H1 (cell line): ENCODE results near the gene JOSD2. TPM values are rescaled to one million over a fixed set of nuclear protein-coding genes. Genes with fewer than 3 reads are reported as not detected.

ENCODE experiments used
- CTCF ChIA-PET: fragments of 300-600 bp; sonication (Branson Sonifier 250); formaldehyde crosslinking; loops from one replicate; lab custom pipeline; 2021; ENCODE audit not compliant: partially characterized antibody; lab: Charles Lee
- POLR2A ChIA-PET: fragments of 300-600 bp; sonication (Branson Sonifier 250); formaldehyde crosslinking; loops from one replicate; lab custom pipeline; 2021; ENCODE audit warnings: inconsistent platforms; ENCODE audit not compliant: partially characterized antibody; lab: Charles Lee
- DNase-seq, 2 experiments: peaks; one replicate each; pipeline versions ENCODE4 v3.0.0 to v3.0.0-alpha.2; 2010 to 2022; ENCODE audit warnings: low spot score in 2 of 2, low read depth in 1 of 2, mixed read lengths in 1 of 2
- FAIRE-seq: peaks from 2 replicates; lab custom pipeline; 2011; peaks lifted over from hg19 to GRCh38; lab: Jason Lieb, UNC
- H2AFZ ChIP-seq: 2 replicates; pipeline ENCODE4 v1.8.1; 2012; ENCODE audit warnings: low read length, inconsistent platforms
- H2AK5ac ChIP-seq: 2 replicates; pipeline ENCODE4 v1.6.1; 2013; ENCODE audit warnings: low read depth, low read length
- H2BK120ac ChIP-seq: replicated peaks from 2 replicates; pipeline ENCODE3; 2013; ENCODE audit warnings: low read depth, low read length, inconsistent platforms
- H2BK12ac ChIP-seq: 2 replicates; pipeline ENCODE4 v1.6.1; 2013; ENCODE audit warnings: low read depth, low read length
- H2BK15ac ChIP-seq: 2 replicates; pipeline ENCODE4 v1.6.1; 2013; ENCODE audit warnings: low read length
- H2BK20ac ChIP-seq: 2 replicates; pipeline ENCODE4 v1.6.1; 2013; ENCODE audit warnings: low read length
- H2BK5ac ChIP-seq: 2 replicates; pipeline ENCODE4 v1.6.1; 2013; ENCODE audit warnings: low read depth, low read length
- H3K14ac ChIP-seq: 2 replicates; pipeline ENCODE4 v1.6.1; 2013; ENCODE audit warnings: inconsistent platforms; ENCODE audit not compliant: insufficient read length
- H3K18ac ChIP-seq: 2 replicates; pipeline ENCODE4 v1.6.1; 2013; ENCODE audit warnings: low read length; ENCODE audit errors: extremely low read depth
- H3K23ac ChIP-seq: 2 replicates; pipeline ENCODE4 v1.6.1; 2013; ENCODE audit warnings: inconsistent platforms; ENCODE audit not compliant: insufficient read length
- H3K23me2 ChIP-seq: 2 replicates; pipeline ENCODE4 v1.6.1; 2013; ENCODE audit warnings: low read depth, low read length
- H3K27ac ChIP-seq: 2 replicates; pipeline ENCODE4 v1.6.1; 2011; ENCODE audit warnings: low read depth, low read length, inconsistent platforms
- H3K27me3 ChIP-seq, 4 experiments: replicated peaks in 1 of 4; 1 replicate in 1 of 4; 2 replicates in 3 of 4; pipeline versions ENCODE4 v1.6.1 to v1.8.1; 2011 to 2013; ENCODE audit warnings: low read length in 3 of 4, mild to moderate bottlenecking in 3 of 4, inconsistent platforms in 2 of 4, mixed read lengths in 2 of 4, moderate library complexity in 1 of 4; ENCODE audit not compliant: control insufficient read depth in 3 of 4, insufficient read depth in 3 of 4; ENCODE audit errors: extremely low read depth in 1 of 4
- H3K36me3 ChIP-seq, 4 experiments: 2 replicates each; pipeline versions ENCODE4 v1.6.1 to v1.8.1; 2011 to 2013; ENCODE audit warnings: mild to moderate bottlenecking in 4 of 4, low read length in 3 of 4, moderate library complexity in 2 of 4, control low read depth in 1 of 4, inconsistent platforms in 1 of 4; ENCODE audit not compliant: insufficient read depth in 4 of 4, control insufficient read depth in 2 of 4
- H3K4ac ChIP-seq: replicated peaks from 2 replicates; pipeline ENCODE3; 2013; ENCODE audit warnings: low read length, low read depth, mixed read lengths, inconsistent platforms; ENCODE audit not compliant: insufficient read length
- H3K4me1 ChIP-seq, 4 experiments: replicated peaks in 1 of 4; 1 replicate in 1 of 4; 2 replicates in 3 of 4; pipeline versions ENCODE4 v1.6.1 to v1.8.1; 2011 to 2013; ENCODE audit warnings: low read length in 3 of 4, inconsistent platforms in 2 of 4, mixed read lengths in 1 of 4; ENCODE audit not compliant: insufficient read depth in 4 of 4, control insufficient read depth in 3 of 4
- H3K4me2 ChIP-seq, 2 experiments: 2 replicates each; pipeline versions ENCODE4 v1.6.1 to v1.8.1; 2011 to 2013; ENCODE audit warnings: low read depth in 2 of 2, low read length in 2 of 2, control low read depth in 1 of 2, inconsistent platforms in 1 of 2, mild to moderate bottlenecking in 1 of 2; ENCODE audit not compliant: insufficient read depth in 1 of 2
- H3K4me3 ChIP-seq, 4 experiments: fragments of 200-600, 300-600 bp in 1 of 4; sonication (generic), shearing (Covaris generic), sonication (Bioruptor Twin) in 1 of 4; 2 replicates each; pipeline versions ENCODE4 v1.5.1 to v1.8.1; 2011 to 2016; ENCODE audit warnings: low read length in 4 of 4, low read depth in 3 of 4, control low read depth in 2 of 4, inconsistent platforms in 2 of 4, mild to moderate bottlenecking in 2 of 4, mixed read lengths in 1 of 4, moderate library complexity in 1 of 4; ENCODE audit not compliant: insufficient read depth in 2 of 4; ENCODE audit errors: extremely low read depth in 1 of 4
- H3K56ac ChIP-seq: replicated peaks from 2 replicates; pipeline ENCODE3; 2013; ENCODE audit warnings: low read depth, mild to moderate bottlenecking, mixed read lengths, low read length, inconsistent platforms; ENCODE audit not compliant: insufficient read length
- H3K79me1 ChIP-seq: 2 replicates; pipeline ENCODE4 v1.6.1; 2013; ENCODE audit warnings: low read depth, low read length, control low read depth
- H3K79me2 ChIP-seq, 2 experiments: 2 replicates each; pipeline versions ENCODE4 v1.6.1 to v1.8.1; 2012 to 2013; ENCODE audit warnings: low read length in 2 of 2, mild to moderate bottlenecking in 2 of 2, inconsistent platforms in 1 of 2; ENCODE audit not compliant: insufficient read depth in 2 of 2, control insufficient read depth in 1 of 2
- H3K9ac ChIP-seq, 4 experiments: replicated peaks in 1 of 4; 1 replicate in 1 of 4; 2 replicates in 3 of 4; pipeline versions ENCODE4 v1.6.1 to v1.8.1; 2011 to 2013; ENCODE audit warnings: low read depth in 3 of 4, low read length in 3 of 4, control low read depth in 2 of 4, mild to moderate bottlenecking in 2 of 4, moderate library complexity in 2 of 4, inconsistent platforms in 1 of 4; ENCODE audit errors: extremely low read depth in 1 of 4
- H3K9me3 ChIP-seq, 2 experiments: 2 replicates each; pipeline versions ENCODE4 v1.6.1 to v1.8.1; 2012 to 2013; ENCODE audit warnings: mild to moderate bottlenecking in 2 of 2, moderate library complexity in 2 of 2, control low read depth in 1 of 2, inconsistent platforms in 1 of 2, low read depth in 1 of 2, low read length in 1 of 2, mixed read lengths in 1 of 2; ENCODE audit not compliant: insufficient read depth in 2 of 2
- H4K20me1 ChIP-seq, 2 experiments: replicated peaks in 1 of 2; 2 replicates each; pipeline versions ENCODE3 to v1.8.1; 2011 to 2013; ENCODE audit warnings: inconsistent platforms in 2 of 2, low read length in 2 of 2, mild to moderate bottlenecking in 1 of 2; ENCODE audit not compliant: insufficient read depth in 2 of 2, control insufficient read depth in 1 of 2
- H4K5ac ChIP-seq: 2 replicates; pipeline ENCODE4 v1.6.1; 2013; ENCODE audit warnings: low read length, low read depth, mixed read lengths, inconsistent platforms; ENCODE audit not compliant: insufficient read length
- H4K8ac ChIP-seq: 2 replicates; pipeline ENCODE4 v1.8.0; 2013; ENCODE audit warnings: mild to moderate bottlenecking, moderate library complexity, low read length, inconsistent platforms; ENCODE audit not compliant: insufficient read depth; ENCODE audit errors: extremely low read depth
- H4K91ac ChIP-seq: replicated peaks from 2 replicates; pipeline ENCODE3; 2013; ENCODE audit warnings: low read length, mixed read lengths, inconsistent platforms; ENCODE audit not compliant: insufficient read length
- ASH2L ChIP-seq: fragments of 200-600, 300-600 bp; sonication (generic); IDR thresholded peaks from one replicate; pipeline ENCODE4 v1.7.1; 2017; ENCODE audit warnings: low read length
- ATF3 ChIP-seq: IDR thresholded peaks from 2 replicates; pipeline ENCODE4 v1.6.1; 2011; ENCODE audit warnings: low read depth, mild to moderate bottlenecking, low read length; ENCODE audit not compliant: insufficient read depth
- SIRT6 ChIP-seq: IDR thresholded peaks from one replicate; pipeline ENCODE4 v1.7.1; 2012; ENCODE audit warnings: low read length, inconsistent platforms
- TAF1 ChIP-seq: IDR thresholded peaks from 2 replicates; pipeline ENCODE4 v1.6.1; 2011; ENCODE audit warnings: mild to moderate bottlenecking, low read depth, low read length
- WGBS, 2 experiments: shearing (Covaris generic) in 1 of 2; methylation state at CpG; one replicate each; pipeline versions ENCODE4 v1.1.6 to v1.1.7; 2013 to 2015; ENCODE audit warnings: low lambda C conversion rate in 2 of 2, mixed read lengths in 2 of 2, inconsistent platforms in 1 of 2, low coverage in 1 of 2, missing lambda C conversion rate in 1 of 2; ENCODE audit not compliant: insufficient replicate concordance in 2 of 2, insufficient coverage in 1 of 2, insufficient read length in 1 of 2; ENCODE audit errors: extremely low coverage in 1 of 2, missing lambda C conversion rate in 1 of 2; 5-methylcytosine and 5-hydroxymethylcytosine counted together
- polyA plus RNA-seq, 7 experiments: library from polyadenylated mRNA; depleted of rRNA in 3 of 7; stranded (reverse) in 5 of 7; unstranded in 2 of 7; fragments of >200 nt in 5 of 7; fragments of 200-250 nt in 2 of 7; gene quantifications; 1 replicate in 5 of 7; 2 replicates in 1 of 7; 4 replicates in 1 of 7; pipeline versions ENCODE4 v1.2.1 to v1.2.3, GENCODE V29; 2011 to 2013; ENCODE audit warnings: missing spikeins in 2 of 7, mixed read lengths in 2 of 7
- total RNA-seq: library from RNA; stranded (reverse); fragmentation: NEBNext Ultra II Directional; extraction: Animal tissue kit (Norgen Biotek cat#: 25700); gene quantifications from 2 replicates; pipeline ENCODE4 v1.2.1, GENCODE V29; 2021

JOSD2 gene
- total and polyA plus RNA-seq, 2 of the 8 experiments (the other 6 are each of a cell fraction or from before 2014, with no cell fraction given) = 1.9 to 6.6 TPM

- FAIRE-seq (no peak), DNase-seq (no peak)
- Histone ChIP-seq H3K79me2 (no peaks in the 10 kb centered on the region), H3K36me3 (no peaks in the 10 kb centered on the region), H3K9me3 (no peaks in the 10 kb centered on the region), H3K4me3 (no peak overlapping the region), H2AFZ (no peak overlapping the region), H2BK15ac (no peak overlapping the region), H4K5ac (no peak overlapping the region), H2BK20ac (peak overlapping the region; percentile 72; the same call in 1 of the 2 replicates), H3K27me3 (no peaks in the 10 kb centered on the region; a peak in 1 of 7 replicates), H3K14ac (no peak overlapping the region), H2AK5ac (no peak overlapping the region), H3K4me2 (no peak overlapping the region), H3K23me2 (no peaks in the 10 kb centered on the region), H2BK5ac (0 out of 2 replicates have a peak overlapping the region, but pooled peaks have one; percentile 63), H3K9ac (no peak overlapping the region), H3K56ac (no peak overlapping the region), H3K27ac (no peak overlapping the region), H3K23ac (no peak overlapping the region), H4K8ac (peak overlapping the region; percentile 85; the same call in 1 of the 2 replicates), H4K91ac (no peak overlapping the region), H3K4ac (no peak overlapping the region), H2BK120ac (no peak overlapping the region), H2BK12ac (peak overlapping the region; percentile 87; the same call in 1 of the 2 replicates), H3K18ac (no peak overlapping the region), H4K20me1 (no peaks in the 10 kb centered on the region), H3K79me1 (no peaks in the 10 kb centered on the region), H3K4me1 (peaks cover 0 to 8% (median 4%) of the 10 kb centered on the region in 4 experiments; a peak in 5 of 7 replicates)
- no peak for TF ChIP-seq ATF3
- TF ChIP-seq SIRT6 = no peak
- TF ChIP-seq ASH2L = no peak
- TF ChIP-seq TAF1 = no peak
- WGBS, 2 experiments = 77% methylated on average over 11 of the region's 11 CpGs; no CpG with 5 or more reads in 1 of the 2 experiments
- ChIA-PET CTCF (interaction anchor here (0.6 to 4.0 kb wide), 18 partner anchors 8 to 1774 kb away, joined by 3 to 19 read pairs (median 7); no protein-coding TSS in a partner anchor), POLR2A (interaction anchor here (1.1 to 2.0 kb wide), 6 partner anchors 9 to 90 kb away, joined by 3 to 8 read pairs (median 4); partner anchors contain the start of genes EMC10, NR1H2 and POLD1)
These were observed 44.3 kb downstream of the JOSD2 start for GRCh38 chr19:50466706-50467039.
